H1 (cell line): ENCODE results near the gene KIF1B. TPM values are rescaled to one million over a fixed set of nuclear protein-coding genes. Genes with fewer than 3 reads are reported as not detected.

ENCODE experiments used
- CBX5 ChIP-seq: fragments of 300-800, 300-1000 bp; sonication (generic); IDR thresholded peaks from 2 replicates; pipeline ENCODE4 v1.7.1; 2016; ENCODE audit warnings: antibody characterized with exemption, low read length, low read depth
- CHD7 ChIP-seq: fragments of 300-600 bp; sonication (generic); IDR thresholded peaks from 2 replicates; pipeline ENCODE4 v1.7.1; 2012; ENCODE audit warnings: low read length, moderate library complexity, mild to moderate bottlenecking, inconsistent platforms; ENCODE audit not compliant: insufficient replicate concordance
- CREB1 ChIP-seq: IDR thresholded peaks from 2 replicates; pipeline ENCODE4 v1.6.1; 2012; ENCODE audit warnings: inconsistent platforms
- EP300 ChIP-seq, 2 experiments: IDR thresholded peaks; 1 replicate in 1 of 2; 2 replicates in 1 of 2; pipeline ENCODE4 v1.6.1; 2011 to 2012; ENCODE audit warnings: low read depth in 2 of 2, low read length in 2 of 2, mild to moderate bottlenecking in 2 of 2, borderline replicate concordance in 1 of 2, inconsistent platforms in 1 of 2, moderate library complexity in 1 of 2
- HDAC6 ChIP-seq: IDR thresholded peaks from one replicate; pipeline ENCODE4 v1.7.1; 2012; ENCODE audit warnings: low read depth, mild to moderate bottlenecking, inconsistent platforms, low read length, moderate library complexity
- RBBP5 ChIP-seq: IDR thresholded peaks from 2 replicates; pipeline ENCODE4 v1.7.1; 2012; ENCODE audit warnings: low read depth, mild to moderate bottlenecking, inconsistent platforms, low read length, moderate library complexity, borderline replicate concordance
- RXRA ChIP-seq: IDR thresholded peaks from 2 replicates; pipeline ENCODE4 v1.6.1; 2011; ENCODE audit warnings: low read depth, mild to moderate bottlenecking, low read length, moderate library complexity; ENCODE audit not compliant: insufficient read depth
- SIX5 ChIP-seq: IDR thresholded peaks from 2 replicates; pipeline ENCODE4 v1.6.1; 2011; ENCODE audit warnings: mild to moderate bottlenecking, low read depth, low read length
- SP4 ChIP-seq: IDR thresholded peaks from 2 replicates; pipeline ENCODE4 v1.6.1; 2012; ENCODE audit warnings: low read length, inconsistent platforms
- polyA plus RNA-seq, 7 experiments: library from polyadenylated mRNA; depleted of rRNA in 3 of 7; stranded (reverse) in 5 of 7; unstranded in 2 of 7; fragments of >200 nt in 5 of 7; fragments of 200-250 nt in 2 of 7; gene quantifications; 1 replicate in 5 of 7; 2 replicates in 1 of 7; 4 replicates in 1 of 7; pipeline versions ENCODE4 v1.2.1 to v1.2.3, GENCODE V29; 2011 to 2013; ENCODE audit warnings: missing spikeins in 2 of 7, mixed read lengths in 2 of 7
- total RNA-seq: library from RNA; stranded (reverse); fragmentation: NEBNext Ultra II Directional; extraction: Animal tissue kit (Norgen Biotek cat#: 25700); gene quantifications from 2 replicates; pipeline ENCODE4 v1.2.1, GENCODE V29; 2021
- TF ChIP-seq, protein P1 (sequence below): IDR thresholded peaks from 2 replicates; pipeline ENCODE4 v1.6.1; 2012; ENCODE audit warnings: inconsistent platforms

The KIF1B gene
- total and polyA plus RNA-seq, 2 of the 8 experiments (the other 6 are each of a cell fraction or from before 2014, with no cell fraction given) = 39.1 to 74.2 TPM

- no peak for TF ChIP-seq CHD7
- TF ChIP-seq RXRA = no peak
- TF ChIP-seq SP4 = no peak
- no peak for TF ChIP-seq CBX5
- TF ChIP-seq RBBP5 = no peak
- TF ChIP-seq SIX5 = no peak
- no peak for TF ChIP-seq CREB1
- no peak for TF ChIP-seq EP300 (IDR thresholded peaks at IDR 0.05; ENCODE audit: borderline replicate concordance in 1 of 2, low read depth in 2 of 2, low read length in 2 of 2)
- no peak for TF ChIP-seq HDAC6
- TF ChIP-seq, protein P1, sequence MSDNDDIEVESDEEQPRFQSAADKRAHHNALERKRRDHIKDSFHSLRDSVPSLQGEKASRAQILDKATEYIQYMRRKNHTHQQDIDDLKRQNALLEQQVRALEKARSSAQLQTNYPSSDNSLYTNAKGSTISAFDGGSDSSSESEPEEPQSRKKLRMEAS = no peak
Observed at GRCh38 chr1:10302416-10302815, 92.0 kb downstream of the KIF1B start (continued).
